CD14-positive monocyte (primary cell): Measurements from ENCODE around the gene LPGAT1. TPM values are rescaled to one million over a fixed set of nuclear protein-coding genes. Genes with fewer than 3 reads are reported as not detected.

Experiments used
- DNase-seq, 3 donors: peaks; one replicate each; pipeline ENCODE4 v3.0.0-alpha.2; 2011 to 2022
- H2AFZ ChIP-seq: 2 replicates; pipeline ENCODE4 v1.6.0; 2012; ENCODE audit warnings: mild to moderate bottlenecking, low read depth, low read length, inconsistent platforms; ENCODE audit not compliant: insufficient read depth, poor library complexity, severe bottlenecking
- H3K27ac ChIP-seq, 2 donors: 1 replicate in 1 of 2; 2 replicates in 1 of 2; pipeline ENCODE4 v1.5.1; 2012 to 2013; ENCODE audit warnings: low read length in 2 of 2, control low read depth in 1 of 2, inconsistent platforms in 1 of 2, low read depth in 1 of 2, mild to moderate bottlenecking in 1 of 2
- H3K27me3 ChIP-seq, 2 donors: one replicate each; pipeline versions ENCODE4 v1.6.0 to v1.6.1; 2011 to 2013; ENCODE audit warnings: low read length in 2 of 2; ENCODE audit not compliant: control insufficient read depth in 2 of 2, insufficient read depth in 2 of 2
- H3K36me3 ChIP-seq, 2 donors: replicated peaks in 1 of 2; 1 replicate in 1 of 2; 2 replicates in 1 of 2; pipeline versions ENCODE4 v1.5.1 to v1.6.1; 2012 to 2013; ENCODE audit warnings: low read length in 2 of 2, control low read depth in 1 of 2, inconsistent platforms in 1 of 2, mild to moderate bottlenecking in 1 of 2; ENCODE audit not compliant: insufficient read depth in 2 of 2, control insufficient read depth in 1 of 2
- H3K4me1 ChIP-seq, 2 donors: 1 replicate in 1 of 2; 2 replicates in 1 of 2; pipeline versions ENCODE4 v1.5.1 to v1.6.1; 2012 to 2013; ENCODE audit warnings: low read length in 2 of 2, control low read depth in 1 of 2, inconsistent platforms in 1 of 2, mild to moderate bottlenecking in 1 of 2, moderate library complexity in 1 of 2; ENCODE audit not compliant: insufficient read depth in 2 of 2, control insufficient read depth in 1 of 2
- H3K4me2 ChIP-seq: replicated peaks from 2 replicates; pipeline ENCODE3; 2012; ENCODE audit warnings: low read length, moderate library complexity, mild to moderate bottlenecking; ENCODE audit not compliant: poor library complexity, severe bottlenecking; ENCODE audit errors: extremely low read depth
- H3K4me3 ChIP-seq, 3 experiments: fragments of 200-600 bp in 1 of 3; sonication (generic) in 1 of 3; replicated peaks in 1 of 3; 1 replicate in 2 of 3; 2 replicates in 1 of 3; pipeline ENCODE4 v1.5.1; 2011 to 2013; ENCODE audit warnings: low read length in 3 of 3, mild to moderate bottlenecking in 3 of 3, control low read depth in 2 of 3, low read depth in 2 of 3, inconsistent platforms in 1 of 3, moderate library complexity in 1 of 3
- H3K79me2 ChIP-seq: 2 replicates; pipeline ENCODE4 v1.6.0; 2012; ENCODE audit warnings: mild to moderate bottlenecking, control low read depth, inconsistent platforms, low read length, moderate library complexity; ENCODE audit not compliant: insufficient read depth
- H3K9ac ChIP-seq: 2 replicates; pipeline ENCODE4 v1.6.0; 2017; ENCODE audit warnings: low read length, mild to moderate bottlenecking; ENCODE audit not compliant: insufficient read depth, poor library complexity, severe bottlenecking
- H3K9me3 ChIP-seq, 2 donors: replicated peaks in 1 of 2; 1 replicate in 1 of 2; 2 replicates in 1 of 2; pipeline versions ENCODE4 v1.5.1 to v1.6.1; 2012 to 2013; ENCODE audit warnings: low read length in 2 of 2, control low read depth in 1 of 2; ENCODE audit not compliant: control insufficient read depth in 1 of 2, insufficient read depth in 1 of 2
- H4K20me1 ChIP-seq: 2 replicates; pipeline ENCODE4 v1.6.0; 2012; ENCODE audit warnings: mild to moderate bottlenecking, low read length, control low read depth, moderate library complexity; ENCODE audit not compliant: insufficient read depth
- H3K27ac Mint-ChIP-seq, 7 donors: one replicate each; pipeline ENCODE4 v1.8.0; 2020; ENCODE audit warnings: mild to moderate bottlenecking in 7 of 7, mixed read lengths in 7 of 7, moderate library complexity in 6 of 7, inconsistent platforms in 2 of 7
- H3K27me3 Mint-ChIP-seq, 3 donors: one replicate each; pipeline ENCODE4 v1.8.0; 2021 to 2022; ENCODE audit warnings: low read depth in 3 of 3, mild to moderate bottlenecking in 3 of 3, mixed read lengths in 3 of 3, moderate library complexity in 3 of 3, inconsistent platforms in 1 of 3
- H3K36me3 Mint-ChIP-seq, 2 donors: one replicate each; pipeline ENCODE4 v1.8.0; 2020; ENCODE audit warnings: mixed read lengths in 2 of 2, inconsistent platforms in 1 of 2, mild to moderate bottlenecking in 1 of 2
- H3K4me1 Mint-ChIP-seq: one replicate; pipeline ENCODE4 v1.8.0; 2020; ENCODE audit warnings: mild to moderate bottlenecking, mixed read lengths
- H3K4me3 Mint-ChIP-seq, 2 donors: one replicate each; pipeline ENCODE4 v1.8.0; 2020; ENCODE audit warnings: mild to moderate bottlenecking in 2 of 2, mixed read lengths in 2 of 2, moderate library complexity in 1 of 2
- H3K9me3 Mint-ChIP-seq, 7 donors: one replicate each; pipeline ENCODE4 v1.8.0; 2020 to 2022; ENCODE audit warnings: mixed read lengths in 7 of 7, mild to moderate bottlenecking in 6 of 7, moderate library complexity in 6 of 7, inconsistent platforms in 2 of 7
- WGBS: methylation state at CpG from one replicate; pipeline ENCODE4 v1.1.5; 2013; ENCODE audit warnings: missing lambda C conversion rate; ENCODE audit not compliant: insufficient coverage; 5-methylcytosine and 5-hydroxymethylcytosine counted together
- intact Hi-C, 2 donors: fragments of 100-400 bp; cut with micrococcal nuclease; formaldehyde crosslinking; loops; one replicate each; pipeline versions ENCODE4 v1.15.0 to v1.15.1; 2023
- polyA plus RNA-seq, 3 donors: library from polyadenylated mRNA; depleted of rRNA in 1 of 3; unstranded in 2 of 3; stranded (reverse) in 1 of 3; fragments of 300-500 nt in 2 of 3; fragments of >200 nt in 1 of 3; fragmentation: Illumina TruSeq in 2 of 3; gene quantifications; 1 replicate in 2 of 3; 2 replicates in 1 of 3; pipeline ENCODE4 v1.2.3, GENCODE V29; 2012 to 2021
- TF ChIP-seq, protein P1 (sequence below): fragments of 200-600 bp; IDR thresholded peaks from one replicate; pipeline ENCODE4 v1.8.0; 2022; ENCODE audit warnings: antibody characterized with exemption, mild to moderate bottlenecking

LPGAT1 gene
- polyA plus RNA-seq, 3 donors, result 19.5 to 52.1 (median 40.2) TPM

DNA sequence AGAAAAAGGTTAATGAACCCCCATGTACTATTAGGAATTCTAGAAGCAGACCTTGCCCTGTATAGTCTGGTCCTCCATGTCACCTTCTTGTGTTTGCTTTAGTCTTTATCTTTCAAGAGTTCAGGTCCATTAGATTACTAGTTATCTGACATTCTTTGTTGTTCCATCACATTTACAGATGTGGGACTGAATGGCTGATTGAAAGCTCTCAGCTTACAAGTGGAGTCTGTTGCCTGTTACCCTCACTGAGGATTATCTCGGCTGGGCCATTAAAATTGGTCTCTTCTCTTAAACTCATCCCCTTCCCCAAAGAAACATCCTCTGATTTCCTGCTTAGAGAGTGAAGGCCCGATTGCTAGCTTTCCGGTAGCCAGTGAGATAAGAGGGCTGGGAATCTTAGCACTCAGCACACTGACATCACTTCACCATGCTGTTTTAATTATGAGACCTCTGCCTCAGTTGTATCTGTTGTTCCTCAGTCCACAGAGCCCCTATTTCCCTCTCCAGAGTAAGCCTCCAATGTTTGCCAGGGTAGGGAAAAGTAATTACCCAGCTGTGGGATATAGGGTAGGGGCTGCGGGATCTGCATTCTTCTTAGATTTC lies 76.8 kb downstream of the LPGAT1 start:
- Histone ChIP-seq H2AFZ (no peak overlapping the region), H3K36me3 (peaks cover 60 to 84% of the 10 kb centered on the region in 2 donors), H4K20me1 (peaks cover 9% of the 10 kb centered on the region), H3K4me1 (no peaks in the 10 kb centered on the region), H3K4me3 (no peak overlapping the region), H3K79me2 (no peaks in the 10 kb centered on the region), H3K27ac (no peak overlapping the region), H3K9me3 (peaks cover 5 to 7% of the 10 kb centered on the region in 2 donors), H3K27me3 (no peaks in the 10 kb centered on the region), H3K9ac (no peak overlapping the region), H3K4me2 (no peak overlapping the region)
- H3K27ac Mint-ChIP-seq, result no peak overlapping the region
- WGBS, result no CpG with 5 or more reads among the region's 4 CpGs
- no peaks in the 10 kb centered on the region for H3K27me3 Mint-ChIP-seq
- peaks cover 3 to 8% (median 5%) of the 10 kb centered on the region in 7 donors for H3K9me3 Mint-ChIP-seq
- H3K36me3 Mint-ChIP-seq, result peaks cover 54 to 71% of the 10 kb centered on the region in 2 donors
- intact Hi-C loops, result no loop called here
- H3K4me1 Mint-ChIP-seq, result no peaks in the 10 kb centered on the region
- no peak overlapping the region for H3K4me3 Mint-ChIP-seq
- TF ChIP-seq, protein P1, sequence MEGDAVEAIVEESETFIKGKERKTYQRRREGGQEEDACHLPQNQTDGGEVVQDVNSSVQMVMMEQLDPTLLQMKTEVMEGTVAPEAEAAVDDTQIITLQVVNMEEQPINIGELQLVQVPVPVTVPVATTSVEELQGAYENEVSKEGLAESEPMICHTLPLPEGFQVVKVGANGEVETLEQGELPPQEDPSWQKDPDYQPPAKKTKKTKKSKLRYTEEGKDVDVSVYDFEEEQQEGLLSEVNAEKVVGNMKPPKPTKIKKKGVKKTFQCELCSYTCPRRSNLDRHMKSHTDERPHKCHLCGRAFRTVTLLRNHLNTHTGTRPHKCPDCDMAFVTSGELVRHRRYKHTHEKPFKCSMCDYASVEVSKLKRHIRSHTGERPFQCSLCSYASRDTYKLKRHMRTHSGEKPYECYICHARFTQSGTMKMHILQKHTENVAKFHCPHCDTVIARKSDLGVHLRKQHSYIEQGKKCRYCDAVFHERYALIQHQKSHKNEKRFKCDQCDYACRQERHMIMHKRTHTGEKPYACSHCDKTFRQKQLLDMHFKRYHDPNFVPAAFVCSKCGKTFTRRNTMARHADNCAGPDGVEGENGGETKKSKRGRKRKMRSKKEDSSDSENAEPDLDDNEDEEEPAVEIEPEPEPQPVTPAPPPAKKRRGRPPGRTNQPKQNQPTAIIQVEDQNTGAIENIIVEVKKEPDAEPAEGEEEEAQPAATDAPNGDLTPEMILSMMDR, result no peak
- no peak for DNase-seq

DNA sequence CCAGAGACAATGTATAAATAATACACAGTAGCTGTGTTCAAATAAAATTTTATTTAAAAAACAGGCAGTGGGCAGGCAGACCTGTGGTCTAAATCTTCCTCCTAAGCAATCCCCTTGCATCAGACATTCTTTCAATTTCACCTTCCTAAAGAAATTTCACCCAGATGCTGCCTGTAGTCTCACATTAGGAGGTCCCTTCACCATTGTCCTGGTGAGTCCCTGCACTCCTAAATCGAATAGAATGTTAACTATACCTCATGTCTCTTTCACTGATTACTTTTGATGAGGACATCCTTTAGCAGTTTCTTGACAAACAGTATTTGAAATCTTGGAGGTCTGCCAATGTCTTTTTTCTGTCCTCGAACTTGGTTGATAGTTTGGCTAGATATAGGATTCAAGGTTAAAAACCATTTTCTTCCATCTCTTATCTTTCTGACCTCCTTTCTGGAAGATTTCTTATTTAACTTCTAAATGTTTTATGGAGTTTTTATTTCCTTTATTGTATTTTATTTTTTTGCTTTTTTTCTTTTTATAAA lies 77.5 kb downstream of the LPGAT1 start:
- Histone ChIP-seq H3K9me3 (no peaks in the 10 kb centered on the region), H3K4me1 (no peaks in the 10 kb centered on the region), H3K27ac (no peak overlapping the region), H2AFZ (no peak overlapping the region), H3K4me3 (no peak overlapping the region), H3K36me3 (peaks cover 62 to 84% of the 10 kb centered on the region in 2 donors), H3K27me3 (no peaks in the 10 kb centered on the region), H4K20me1 (peaks cover 9% of the 10 kb centered on the region), H3K79me2 (no peaks in the 10 kb centered on the region), H3K9ac (no peak overlapping the region), H3K4me2 (no peak overlapping the region)
- Mint-ChIP-seq H3K4me1 (no peaks in the 10 kb centered on the region), H3K36me3 (peaks cover 57 to 72% of the 10 kb centered on the region in 2 donors), H3K27ac (peak overlapping the region in 1 of 7 donors; percentile 13), H3K4me3 (no peak overlapping the region), H3K9me3 (peaks cover 0 to 3% (median 0%) of the 10 kb centered on the region in 7 donors), H3K27me3 (no peaks in the 10 kb centered on the region)
- TF ChIP-seq, protein P1, result no peak
- intact Hi-C loops, result no loop called here
- DNase-seq, result no peak
- no CpG with 5 or more reads among the region's 2 CpGs for WGBS
